Stomach (tissue), 19 donors: Measurements from ENCODE around the gene IRF8. TPM values are rescaled to one million over a fixed set of nuclear protein-coding genes. Genes with fewer than 3 reads are reported as not detected.

ENCODE experiments used
- DNase-seq, 2 donors: peaks; one replicate each; pipeline versions ENCODE4 v3.0.0 to v3.0.0-alpha.2; 2013 to 2019
- H3K27ac ChIP-seq, 5 donors: fragments of 200-600 bp in 4 of 5; sonication (generic) in 4 of 5; one replicate each; pipeline ENCODE4 v1.5.1; 2013 to 2019; ENCODE audit warnings: mild to moderate bottlenecking in 1 of 5, moderate library complexity in 1 of 5
- H3K27me3 ChIP-seq, 3 donors: fragments of 200-600 bp; sonication (generic); one replicate each; pipeline ENCODE4 v1.5.1; 2017 to 2019; ENCODE audit warnings: mixed run types in 1 of 3
- H3K36me3 ChIP-seq, 4 donors: fragments of 200-600 bp; sonication (generic); 1 replicate in 3 of 4; 2 replicates in 1 of 4; pipeline ENCODE4 v1.5.1; 2016 to 2019
- H3K4me1 ChIP-seq, 4 donors: fragments of 200-600 bp; sonication (generic); one replicate each; pipeline ENCODE4 v1.5.1; 2016 to 2019
- H3K4me3 ChIP-seq, 4 donors: fragments of 200-600 bp; sonication (generic) in 3 of 4; one replicate each; pipeline ENCODE4 v1.5.1; 2016 to 2019; ENCODE audit warnings: mild to moderate bottlenecking in 1 of 4
- H3K9me3 ChIP-seq, 4 donors: fragments of 200-600 bp; sonication (generic); one replicate each; pipeline ENCODE4 v1.5.1; 2016 to 2019
- EP300 ChIP-seq: sonication (generic); formaldehyde crosslinking; IDR thresholded peaks from one replicate; pipeline ENCODE4 v1.6.1; 2017; ENCODE audit warnings: antibody characterized with exemption
- POLR2A ChIP-seq, 4 donors: fragments of 450-650 bp; IDR thresholded peaks; one replicate each; pipeline ENCODE4 v1.6.1; 2016; ENCODE audit warnings: antibody characterized with exemption in 4 of 4, control low read depth in 2 of 4, mild to moderate bottlenecking in 1 of 4, moderate library complexity in 1 of 4
- POLR2AphosphoS5 ChIP-seq, 3 donors: sonication (generic); formaldehyde crosslinking; IDR thresholded peaks; one replicate each; pipeline ENCODE4 v1.6.1; 2016; ENCODE audit warnings: antibody characterized with exemption in 3 of 3
- WGBS, 5 donors: extraction: QIAGEN DNeasy Blood & Tissue Kit in 3 of 5; methylation state at CpG; one replicate each; pipeline versions ENCODE4 v1.1.5 to v1.1.7; 2013 to 2018; 5-methylcytosine and 5-hydroxymethylcytosine counted together
- intact Hi-C: fragments of 100-400 bp; cut with DNase I; formaldehyde crosslinking; loops from one replicate; pipeline ENCODE4 v1.15.1; 2023; ENCODE audit warnings: low total_unique reads
- long read RNA-seq, 10 donors: transcript quantifications; one replicate each; lab custom pipeline, GENCODE V29; 2026
- polyA plus RNA-seq, 3 donors: library from polyadenylated mRNA; stranded (reverse); fragments of 200-250 nt; gene quantifications; one replicate each; pipeline ENCODE4 v1.2.3, GENCODE V29; 2013
- total RNA-seq, 5 donors: library from RNA; depleted of rRNA; stranded (reverse); fragments of >200 nt; gene quantifications; one replicate each; pipeline versions ENCODE4 v1.1.0 to v1.2.3, GENCODE V29; 2014 to 2016
- TF ChIP-seq, protein P1 (sequence below), 7 experiments: fragments of 450-650 bp in 4 of 7; fragments of 200-600 bp in 3 of 7; sonication (generic) in 3 of 7; IDR thresholded peaks; one replicate each; pipeline ENCODE4 v1.5.1; 2016 to 2019; ENCODE audit warnings: antibody characterized with exemption in 7 of 7, control low read depth in 2 of 7, mild to moderate bottlenecking in 1 of 7
- donor health status: healthy with polysubstance abuse.
- donor health status: Bipolar disorder and iron deficiency.
- donor health status: healthy.

The IRF8 gene, protein sequence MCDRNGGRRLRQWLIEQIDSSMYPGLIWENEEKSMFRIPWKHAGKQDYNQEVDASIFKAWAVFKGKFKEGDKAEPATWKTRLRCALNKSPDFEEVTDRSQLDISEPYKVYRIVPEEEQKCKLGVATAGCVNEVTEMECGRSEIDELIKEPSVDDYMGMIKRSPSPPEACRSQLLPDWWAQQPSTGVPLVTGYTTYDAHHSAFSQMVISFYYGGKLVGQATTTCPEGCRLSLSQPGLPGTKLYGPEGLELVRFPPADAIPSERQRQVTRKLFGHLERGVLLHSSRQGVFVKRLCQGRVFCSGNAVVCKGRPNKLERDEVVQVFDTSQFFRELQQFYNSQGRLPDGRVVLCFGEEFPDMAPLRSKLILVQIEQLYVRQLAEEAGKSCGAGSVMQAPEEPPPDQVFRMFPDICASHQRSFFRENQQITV
- total RNA-seq (10 to 100 TPM; 10.3 to 49.8 (median 20.3) TPM), polyA plus RNA-seq (1 to 10 TPM; 5.2 to 8.2 (median 7.3) TPM)
- long read RNA-seq, donor 1, partial matches to known transcripts: 0 of 5 reads
- long read RNA-seq, donor 1, other reads (novel, unspliced or antisense): 0 of 5 reads
- long read RNA-seq, donor 2, partial matches to known transcripts: 0 of 3 reads
- long read RNA-seq, donor 2, other reads (novel, unspliced or antisense): 0 of 3 reads
- long read RNA-seq, donor 3: 0 reads
- long read RNA-seq, donor 4: 0 reads
- long read RNA-seq, donor 5, partial matches to known transcripts: 0 of 4 reads
- long read RNA-seq, donor 5, other reads (novel, unspliced or antisense): 0 of 4 reads
- long read RNA-seq, donor 6, transcript IRF8-201 (9 exons, 3,030 nt): major isoform, 8 of 31 reads
- long read RNA-seq, donor 6, partial matches to known transcripts: 20 of 31 reads
- long read RNA-seq, donor 6, other reads (novel, unspliced or antisense): 0 of 31 reads
- long read RNA-seq, donor 7, partial matches to known transcripts: 0 of 3 reads
- long read RNA-seq, donor 7, other reads (novel, unspliced or antisense): 0 of 3 reads
- long read RNA-seq, donor 8, partial matches to known transcripts: 0 of 6 reads
- long read RNA-seq, donor 8, other reads (novel, unspliced or antisense): 0 of 6 reads
- long read RNA-seq, donor 9: 0 reads
- long read RNA-seq, donor 10, partial matches to known transcripts: 0 of 4 reads
- long read RNA-seq, donor 10, other reads (novel, unspliced or antisense): 0 of 4 reads

DNA sequence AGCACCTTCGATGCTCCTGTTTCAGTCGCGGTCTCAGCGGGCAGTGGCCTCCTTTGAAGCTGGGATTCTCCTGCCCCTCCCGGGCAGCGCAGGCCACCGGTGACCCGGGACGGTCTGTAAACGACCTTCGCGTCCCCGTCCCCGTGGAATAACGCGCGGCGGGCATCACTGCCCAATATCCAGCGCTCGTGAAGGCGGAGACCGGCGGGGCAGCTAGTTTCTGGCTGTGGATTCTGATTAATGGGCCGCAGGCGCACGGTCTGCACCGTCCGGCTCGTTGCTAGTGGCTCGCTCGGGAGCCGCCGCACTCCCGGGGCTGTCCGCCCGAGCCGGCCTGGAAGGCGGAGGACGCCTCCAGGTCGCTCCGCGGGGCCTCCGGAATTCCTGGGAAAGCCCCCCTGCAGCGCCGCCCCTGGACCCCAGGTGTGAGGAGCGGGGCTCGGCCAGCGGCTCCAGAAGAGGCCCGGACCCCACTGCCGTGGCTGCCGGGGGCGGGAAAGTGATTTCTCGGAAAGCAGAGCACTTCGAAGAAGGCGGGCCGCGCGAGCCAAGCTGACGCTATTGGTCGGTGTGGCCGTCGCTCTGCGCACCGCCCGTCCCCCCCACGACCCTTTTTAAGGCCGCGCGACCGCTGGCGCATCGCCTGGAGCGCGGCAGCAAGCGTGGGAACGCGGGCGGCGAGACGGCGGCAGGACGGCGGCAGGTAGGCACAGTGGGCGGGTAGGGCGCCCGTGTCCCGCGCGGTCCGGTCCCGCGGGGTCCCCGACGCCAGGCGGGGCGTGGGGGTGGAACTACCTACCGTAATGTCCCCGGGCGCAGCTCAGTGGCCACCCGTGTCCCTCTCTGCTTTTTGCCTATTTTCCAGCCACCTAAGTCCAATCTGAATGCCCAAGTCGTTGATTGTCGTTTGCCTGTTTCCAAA lies at the start of gene IRF8:
Gene IRF8 (plus strand): TSS at position 642 of the 922 bp plus-strand sequence. CDS start 3,854 bp downstream, outside the sequence.
- Histone ChIP-seq H3K27ac (peak within 1 kb of the TSS; percentile 64 to 84 (median 82)), H3K4me1 (peaks cover 19 to 64% (median 44%) of the 10 kb centered on the region in 4 donors), H3K9me3 (no peaks in the 10 kb centered on the region), H3K27me3 (peaks cover 0 to 37% (median 9%) of the 10 kb centered on the region in 3 donors), H3K4me3 (peak within 1 kb of the TSS; percentile 60 to 64 (median 63)), H3K36me3 (peaks cover 0 to 6% (median 2%) of the 10 kb centered on the region in 4 donors)
- DNase-seq: peak; percentile 76 to 95
- TF ChIP-seq POLR2A (IDR thresholded peaks at IDR 0.05) (no peak), POLR2AphosphoS5 (IDR thresholded peaks at IDR 0.05) (peak in 2 of 3 donors; percentile 95 to 96)
- intact Hi-C loops: no loop called here
- WGBS, 5 donors: 1 to 2% (median 1%) methylated on average over 61 to 102 of the region's 102 CpGs

DNA sequence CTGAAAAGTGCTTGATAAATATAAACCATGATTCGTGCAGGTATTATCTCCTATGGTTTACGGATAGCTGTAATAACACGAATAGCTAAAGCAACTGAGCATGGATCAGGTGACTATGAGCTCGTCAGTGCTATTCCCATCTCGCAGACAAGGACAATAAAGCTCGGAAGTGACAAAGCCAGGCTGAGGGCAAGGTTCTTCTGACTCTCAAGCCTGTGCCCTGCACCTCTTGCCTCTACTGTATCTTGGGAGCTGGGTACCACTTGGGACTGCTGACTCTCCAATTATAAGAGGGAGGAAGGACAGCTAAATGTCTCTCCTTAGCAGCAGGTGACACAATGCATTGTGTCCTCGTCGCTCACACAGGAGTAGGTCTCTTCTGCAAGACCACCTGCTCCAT lies 49.6 kb upstream of the IRF8 start:
- TF ChIP-seq POLR2AphosphoS5 (IDR thresholded peaks at IDR 0.05) (no peak), EP300 (no peak)
- TF ChIP-seq, protein P1, sequence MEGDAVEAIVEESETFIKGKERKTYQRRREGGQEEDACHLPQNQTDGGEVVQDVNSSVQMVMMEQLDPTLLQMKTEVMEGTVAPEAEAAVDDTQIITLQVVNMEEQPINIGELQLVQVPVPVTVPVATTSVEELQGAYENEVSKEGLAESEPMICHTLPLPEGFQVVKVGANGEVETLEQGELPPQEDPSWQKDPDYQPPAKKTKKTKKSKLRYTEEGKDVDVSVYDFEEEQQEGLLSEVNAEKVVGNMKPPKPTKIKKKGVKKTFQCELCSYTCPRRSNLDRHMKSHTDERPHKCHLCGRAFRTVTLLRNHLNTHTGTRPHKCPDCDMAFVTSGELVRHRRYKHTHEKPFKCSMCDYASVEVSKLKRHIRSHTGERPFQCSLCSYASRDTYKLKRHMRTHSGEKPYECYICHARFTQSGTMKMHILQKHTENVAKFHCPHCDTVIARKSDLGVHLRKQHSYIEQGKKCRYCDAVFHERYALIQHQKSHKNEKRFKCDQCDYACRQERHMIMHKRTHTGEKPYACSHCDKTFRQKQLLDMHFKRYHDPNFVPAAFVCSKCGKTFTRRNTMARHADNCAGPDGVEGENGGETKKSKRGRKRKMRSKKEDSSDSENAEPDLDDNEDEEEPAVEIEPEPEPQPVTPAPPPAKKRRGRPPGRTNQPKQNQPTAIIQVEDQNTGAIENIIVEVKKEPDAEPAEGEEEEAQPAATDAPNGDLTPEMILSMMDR (IDR thresholded peaks at IDR 0.05): no peak
- WGBS, 5 donors: 86 to 93% (median 91%) methylated on average over 8 of the region's 8 CpGs
- peaks cover 0 to 28% (median 0%) of the 10 kb centered on the region in 3 donors for H3K27me3 ChIP-seq

DNA sequence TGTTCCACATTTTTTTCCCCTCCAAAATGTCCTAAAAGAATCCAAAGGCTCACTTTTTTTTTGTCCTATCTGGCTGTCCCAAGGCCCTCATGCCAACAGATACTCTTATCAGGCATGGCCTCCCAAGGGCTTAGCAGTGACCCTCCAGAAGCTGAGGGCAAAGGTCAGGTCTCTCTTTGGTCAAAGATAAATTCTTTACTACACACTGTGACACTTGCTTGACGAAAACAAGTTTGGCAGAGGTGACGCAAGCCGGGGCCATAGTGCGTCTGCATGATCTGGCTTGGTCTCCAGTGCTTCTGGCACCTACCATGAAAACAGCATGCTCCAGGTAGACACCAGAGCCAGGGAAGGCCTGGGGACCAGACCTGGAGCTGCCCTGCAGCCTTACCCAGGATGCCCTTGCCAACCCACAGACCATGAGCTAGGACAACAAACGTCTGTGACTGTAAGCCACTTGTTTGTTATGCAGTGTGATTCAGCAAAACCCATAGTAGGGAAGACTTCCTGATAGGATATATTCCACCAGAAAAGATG lies 48.5 kb upstream of the IRF8 start:
- H3K4me1 ChIP-seq: peaks cover 7 to 16% (median 9%) of the 10 kb centered on the region in 4 donors
- peaks cover 0 to 3% (median 0%) of the 10 kb centered on the region in 4 donors for H3K9me3 ChIP-seq
- no peak for DNase-seq
- no peaks in the 10 kb centered on the region for H3K36me3 ChIP-seq
- 55 to 77% (median 65%) methylated on average over 5 of the region's 5 CpGs for WGBS, 5 donors
- TF ChIP-seq, protein P1 (IDR thresholded peaks at IDR 0.05): no peak
- no peak for TF ChIP-seq POLR2A (IDR thresholded peaks at IDR 0.05)
- TF ChIP-seq EP300: no peak
- no peak for TF ChIP-seq POLR2AphosphoS5 (IDR thresholded peaks at IDR 0.05)
- no peak overlapping the region for H3K4me3 ChIP-seq
- no peak overlapping the region for H3K27ac ChIP-seq
- intact Hi-C loops: no loop called here
- peaks cover 0 to 28% (median 0%) of the 10 kb centered on the region in 3 donors for H3K27me3 ChIP-seq

More for the DNA sequence above, 49.6 kb upstream of the IRF8 start:
- Histone ChIP-seq H3K9me3 (no peaks in the 10 kb centered on the region), H3K36me3 (no peaks in the 10 kb centered on the region), H3K4me1 (peaks cover 15 to 26% (median 19%) of the 10 kb centered on the region in 4 donors), H3K27ac (no peak overlapping the region), H3K4me3 (no peak overlapping the region)
- DNase-seq: no peak
- intact Hi-C loops: no loop called here
